ENCODE results near the gene DTWD2.
"Not testable (repeated sequence)": the region's sequence is repeated elsewhere in the genome, so short reads cannot be mapped to it uniquely, and the experiment has no call there.

- TF ChIP-seq FOXK2 (IDR thresholded peaks at IDR 0.05); ARNT (IDR thresholded peaks at IDR 0.05); NFRKB (IDR thresholded peaks at IDR 0.05); FOXM1 (IDR thresholded peaks at IDR 0.05; ENCODE audit: borderline replicate concordance); BHLHE40 (IDR thresholded peaks at IDR 0.05; ENCODE audit: borderline replicate concordance); SP1 (IDR thresholded peaks at IDR 0.05); L3MBTL2 (conservative IDR thresholded peaks at IDR 0.05); PKNOX1 (IDR thresholded peaks at IDR 0.05); ZNF384 (IDR thresholded peaks at IDR 0.05); ELF4 (IDR thresholded peaks at IDR 0.05); SUZ12 (IDR thresholded peaks at IDR 0.05); LEF1 (IDR thresholded peaks at IDR 0.05; ENCODE audit: borderline replicate concordance): not testable (repeated sequence)
Measured at GRCh38 chr5:118973779-118974445, 14.4 kb downstream of the DTWD2 start.

All from HEK293T (cell line).